Gastroesophageal sphincter (tissue), 3 donors: ENCODE measurements around the gene SERINC2.

Experiments used
- POLR2A ChIP-seq, 2 donors: fragments of 450-650 bp; IDR thresholded peaks; one replicate each; pipeline ENCODE4 v1.6.1; 2017; ENCODE audit warnings: antibody characterized with exemption in 2 of 2, mild to moderate bottlenecking in 2 of 2, moderate library complexity in 1 of 2
- TF ChIP-seq, protein P1 (sequence below), 4 experiments: fragments of 200-600 bp in 2 of 4; fragments of 450-650 bp in 2 of 4; sonication (generic) in 1 of 4; IDR thresholded peaks; one replicate each; pipeline ENCODE4 v1.5.1; 2017 to 2019; ENCODE audit warnings: antibody characterized with exemption in 4 of 4, mild to moderate bottlenecking in 2 of 4, moderate library complexity in 2 of 4

DNA sequence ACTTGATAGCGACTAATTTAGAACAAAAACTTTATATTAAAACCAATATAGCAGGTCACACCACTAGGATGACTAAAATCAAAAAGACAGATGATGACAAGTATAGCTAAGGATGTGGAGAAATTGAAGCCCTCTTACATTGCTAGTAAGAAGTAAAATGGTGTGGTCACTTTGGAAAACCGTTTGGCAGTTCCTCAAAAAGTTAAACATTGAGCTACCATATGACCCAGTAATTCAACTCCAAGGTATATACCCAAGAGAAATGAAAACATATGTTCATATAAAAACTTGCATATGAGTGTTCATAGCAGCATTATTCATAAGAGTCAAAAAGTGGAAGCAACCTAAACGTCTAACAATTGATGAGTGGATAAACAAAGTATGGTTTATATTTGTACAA lies 13.0 kb upstream of the SERINC2 start:
- no peak for TF ChIP-seq POLR2A (IDR thresholded peaks at IDR 0.05)
- TF ChIP-seq, protein P1, sequence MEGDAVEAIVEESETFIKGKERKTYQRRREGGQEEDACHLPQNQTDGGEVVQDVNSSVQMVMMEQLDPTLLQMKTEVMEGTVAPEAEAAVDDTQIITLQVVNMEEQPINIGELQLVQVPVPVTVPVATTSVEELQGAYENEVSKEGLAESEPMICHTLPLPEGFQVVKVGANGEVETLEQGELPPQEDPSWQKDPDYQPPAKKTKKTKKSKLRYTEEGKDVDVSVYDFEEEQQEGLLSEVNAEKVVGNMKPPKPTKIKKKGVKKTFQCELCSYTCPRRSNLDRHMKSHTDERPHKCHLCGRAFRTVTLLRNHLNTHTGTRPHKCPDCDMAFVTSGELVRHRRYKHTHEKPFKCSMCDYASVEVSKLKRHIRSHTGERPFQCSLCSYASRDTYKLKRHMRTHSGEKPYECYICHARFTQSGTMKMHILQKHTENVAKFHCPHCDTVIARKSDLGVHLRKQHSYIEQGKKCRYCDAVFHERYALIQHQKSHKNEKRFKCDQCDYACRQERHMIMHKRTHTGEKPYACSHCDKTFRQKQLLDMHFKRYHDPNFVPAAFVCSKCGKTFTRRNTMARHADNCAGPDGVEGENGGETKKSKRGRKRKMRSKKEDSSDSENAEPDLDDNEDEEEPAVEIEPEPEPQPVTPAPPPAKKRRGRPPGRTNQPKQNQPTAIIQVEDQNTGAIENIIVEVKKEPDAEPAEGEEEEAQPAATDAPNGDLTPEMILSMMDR (IDR thresholded peaks at IDR 0.05), result no peak
